Ascending aorta (tissue), 2 donors: Measurements from ENCODE around the gene SMIM30. TPM values are rescaled to one million over a fixed set of nuclear protein-coding genes. Genes with fewer than 3 reads are reported as not detected.
"Not testable (repeated sequence)": the region's sequence is repeated elsewhere in the genome, so short reads cannot be mapped to it uniquely, and the experiment has no call there.

Source experiments
- DNase-seq, 2 donors: peaks; one replicate each; pipeline ENCODE4 v3.0.0-alpha.2; 2019; ENCODE audit warnings: low spot score in 2 of 2
- H3K27ac ChIP-seq, 2 donors: fragments of 200-600 bp; sonication (generic); one replicate each; pipeline ENCODE4 v1.5.1; 2016 to 2017; ENCODE audit warnings: mild to moderate bottlenecking in 1 of 2
- H3K27me3 ChIP-seq: fragments of 200-600 bp; sonication (generic); one replicate; pipeline ENCODE4 v1.5.1; 2017
- H3K36me3 ChIP-seq, 2 donors: fragments of 200-600 bp; sonication (generic); one replicate each; pipeline ENCODE4 v1.5.1; 2016
- H3K4me1 ChIP-seq, 2 donors: fragments of 200-600 bp; sonication (generic); one replicate each; pipeline ENCODE4 v1.5.1; 2016 to 2017; ENCODE audit warnings: mild to moderate bottlenecking in 1 of 2
- H3K4me3 ChIP-seq, 2 donors: fragments of 200-600 bp; sonication (generic); one replicate each; pipeline ENCODE4 v1.5.1; 2016 to 2017; ENCODE audit warnings: mild to moderate bottlenecking in 1 of 2
- H3K9me3 ChIP-seq, 2 donors: fragments of 200-600 bp; sonication (generic); one replicate each; pipeline ENCODE4 v1.5.1; 2016
- intact Hi-C: fragments of 100-400 bp; cut with DNase I; formaldehyde crosslinking; loops from one replicate; pipeline ENCODE4 v1.15.1; 2023
- total RNA-seq: library from RNA; depleted of rRNA; stranded (reverse); fragments of >200 nt; gene quantifications from one replicate; pipeline ENCODE4 v1.1.0, GENCODE V29; 2016
- TF ChIP-seq, protein P1 (sequence below), 3 experiments: fragments of 200-600 bp in 2 of 3; fragments of 450-650 bp in 1 of 3; sonication (generic) in 2 of 3; IDR thresholded peaks; one replicate each; pipeline ENCODE4 v1.5.1; 2016 to 2019; ENCODE audit warnings: antibody characterized with exemption in 3 of 3, mild to moderate bottlenecking in 1 of 3, moderate library complexity in 1 of 3

Gene SMIM30, protein sequence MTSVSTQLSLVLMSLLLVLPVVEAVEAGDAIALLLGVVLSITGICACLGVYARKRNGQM
- 35.2 TPM for total RNA-seq

DNA sequence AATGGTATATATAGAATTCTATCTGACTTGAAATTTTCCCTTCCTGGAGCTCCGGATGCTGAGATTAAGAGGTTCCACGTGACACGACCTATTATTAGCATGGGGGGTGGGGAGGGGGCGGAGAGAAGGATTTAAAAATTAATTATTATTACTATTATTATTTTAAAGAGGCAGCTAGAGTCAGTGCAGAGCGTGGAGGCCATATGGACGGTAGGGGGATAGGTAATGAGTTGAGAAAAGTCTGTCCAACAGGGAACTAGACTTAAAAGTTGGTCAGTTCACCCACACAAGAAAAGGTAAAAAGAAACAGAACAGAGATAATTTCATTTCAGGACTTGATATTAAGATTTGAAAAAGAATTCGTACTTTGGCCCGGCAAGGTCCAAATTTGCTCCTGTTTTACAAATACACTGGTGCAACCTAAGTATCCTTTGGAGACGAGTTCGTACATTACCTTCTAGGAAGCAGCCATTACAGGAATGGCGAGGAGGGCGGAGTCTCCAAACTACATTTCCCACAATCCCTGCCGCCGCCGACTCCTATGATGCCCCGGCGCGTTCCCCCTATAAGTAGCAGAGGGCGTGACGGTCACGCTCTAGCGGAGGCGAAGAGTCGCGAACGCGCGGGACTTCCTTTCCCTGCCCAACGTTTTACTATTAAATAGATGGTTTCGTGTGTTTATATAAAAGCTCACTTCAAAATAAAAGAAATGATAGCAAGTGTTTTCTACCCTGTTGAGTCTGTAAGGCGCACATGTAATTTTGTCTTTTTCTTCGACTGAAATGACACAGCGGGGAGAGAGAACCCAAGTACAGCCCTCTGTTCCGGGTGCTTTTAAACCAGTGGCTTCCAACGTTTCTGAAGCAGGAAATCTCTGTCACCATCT, at the start of gene SMIM30:
Gene SMIM30, minus strand, starts transcription at position 481 of the 886 bp plus-strand sequence. CDS start 976 bp downstream, outside the sequence.
- TF ChIP-seq, protein P1, sequence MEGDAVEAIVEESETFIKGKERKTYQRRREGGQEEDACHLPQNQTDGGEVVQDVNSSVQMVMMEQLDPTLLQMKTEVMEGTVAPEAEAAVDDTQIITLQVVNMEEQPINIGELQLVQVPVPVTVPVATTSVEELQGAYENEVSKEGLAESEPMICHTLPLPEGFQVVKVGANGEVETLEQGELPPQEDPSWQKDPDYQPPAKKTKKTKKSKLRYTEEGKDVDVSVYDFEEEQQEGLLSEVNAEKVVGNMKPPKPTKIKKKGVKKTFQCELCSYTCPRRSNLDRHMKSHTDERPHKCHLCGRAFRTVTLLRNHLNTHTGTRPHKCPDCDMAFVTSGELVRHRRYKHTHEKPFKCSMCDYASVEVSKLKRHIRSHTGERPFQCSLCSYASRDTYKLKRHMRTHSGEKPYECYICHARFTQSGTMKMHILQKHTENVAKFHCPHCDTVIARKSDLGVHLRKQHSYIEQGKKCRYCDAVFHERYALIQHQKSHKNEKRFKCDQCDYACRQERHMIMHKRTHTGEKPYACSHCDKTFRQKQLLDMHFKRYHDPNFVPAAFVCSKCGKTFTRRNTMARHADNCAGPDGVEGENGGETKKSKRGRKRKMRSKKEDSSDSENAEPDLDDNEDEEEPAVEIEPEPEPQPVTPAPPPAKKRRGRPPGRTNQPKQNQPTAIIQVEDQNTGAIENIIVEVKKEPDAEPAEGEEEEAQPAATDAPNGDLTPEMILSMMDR (IDR thresholded peaks at IDR 0.05) = no peak
- no peaks in the 10 kb centered on the region for H3K9me3 ChIP-seq
- no peaks in the 10 kb centered on the region for H3K27me3 ChIP-seq
- peaks cover 0 to 3% of the 10 kb centered on the region in 2 donors for H3K4me1 ChIP-seq
- H3K27ac ChIP-seq = peak within 1 kb of the TSS; percentile 56 to 75
- DNase-seq = peak; percentile 73 to 97
- no peaks in the 10 kb centered on the region for H3K36me3 ChIP-seq
- peak within 1 kb of the TSS; percentile 77 to 79 for H3K4me3 ChIP-seq
- intact Hi-C loops = loop anchor here (1.0 to 10.0 kb wide), 3 partner anchors 32 to 328 kb away; partner anchors contain the start of genes GPR85 and TMEM168

DNA sequence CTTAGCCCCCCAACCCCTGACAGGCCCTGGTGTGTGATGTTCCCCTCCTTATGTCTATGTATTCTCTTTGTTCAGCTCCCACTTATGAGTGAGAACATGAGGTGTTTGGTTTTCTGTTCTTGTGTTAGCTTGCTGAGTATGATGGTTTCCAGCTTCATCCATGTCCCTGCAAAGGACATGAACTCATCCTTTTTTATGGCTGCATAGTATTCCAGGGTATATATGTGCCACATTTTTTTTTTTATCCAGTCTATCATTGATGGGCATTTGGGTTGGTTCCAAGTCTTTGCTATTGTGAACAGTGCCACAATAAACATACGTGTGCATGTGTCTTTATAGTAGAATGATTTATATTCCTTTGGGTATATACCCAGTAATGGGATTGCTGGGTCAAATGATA, 47.8 kb upstream of the SMIM30 start:
- H3K27ac ChIP-seq, H3K4me3 ChIP-seq, H3K36me3 ChIP-seq, H3K9me3 ChIP-seq, H3K27me3 ChIP-seq, intact Hi-C loops, DNase-seq, H3K4me1 ChIP-seq: not testable (repeated sequence)

DNA sequence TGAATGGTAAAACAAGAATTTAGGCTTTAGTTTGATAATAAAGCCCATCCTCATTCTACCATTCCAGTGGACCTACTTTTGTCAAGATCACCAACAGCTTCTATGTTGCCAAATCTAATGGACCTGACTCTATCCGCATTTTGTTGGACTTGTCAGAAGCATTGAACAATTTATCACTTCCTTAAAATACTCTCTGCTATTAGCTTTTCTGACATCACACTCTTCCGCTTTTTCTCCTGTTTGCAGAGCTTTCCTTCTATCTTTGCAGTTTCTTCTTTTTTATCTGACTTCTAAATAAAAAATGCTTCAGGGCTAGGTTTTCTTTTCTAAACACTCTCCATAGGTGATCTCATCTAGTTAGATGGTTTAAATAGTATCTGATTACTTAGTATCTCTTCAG, 42.7 kb upstream of the SMIM30 start:
- intact Hi-C loops = loop anchor here (5.0 kb wide), 1 partner anchor 261 kb away; no protein-coding TSS in a partner anchor
- no peak for DNase-seq
- TF ChIP-seq, protein P1 (IDR thresholded peaks at IDR 0.05) = no peak
- H3K36me3 ChIP-seq = no peaks in the 10 kb centered on the region
- H3K9me3 ChIP-seq = no peaks in the 10 kb centered on the region
- H3K27ac ChIP-seq = no peak overlapping the region
- H3K4me1 ChIP-seq = no peaks in the 10 kb centered on the region
- H3K4me3 ChIP-seq = no peak overlapping the region
- no peaks in the 10 kb centered on the region for H3K27me3 ChIP-seq

DNA sequence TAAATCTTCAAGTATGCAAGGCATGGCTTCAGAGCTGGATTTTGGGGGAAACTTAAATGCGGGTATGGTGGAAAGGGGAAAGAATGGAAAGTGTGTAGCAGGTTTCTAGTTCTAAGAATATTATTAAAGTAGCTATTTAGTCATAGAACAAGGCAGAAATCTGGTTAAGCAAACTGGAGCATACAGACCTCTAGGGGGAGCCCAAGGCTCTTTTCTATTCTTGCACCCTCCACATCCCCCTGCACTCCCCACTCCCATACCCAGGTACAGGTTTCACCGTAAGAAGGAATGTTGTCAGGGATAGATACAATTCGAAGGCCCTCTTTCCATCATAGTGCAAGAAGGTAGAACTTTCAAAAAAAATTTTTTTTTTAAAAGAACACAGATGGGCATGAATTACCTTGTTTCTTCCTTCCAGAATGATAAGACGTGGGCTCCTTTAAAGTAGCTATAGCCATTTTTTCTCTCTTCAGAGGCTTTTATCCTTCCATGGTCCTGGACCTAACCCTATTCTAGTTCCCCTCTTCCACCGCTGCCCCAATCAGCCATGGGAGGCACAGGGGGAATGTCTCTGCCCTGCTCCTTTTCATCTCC, 41.5 kb upstream of the SMIM30 start:
- Histone ChIP-seq H3K4me3 (no peak overlapping the region), H3K4me1 (no peaks in the 10 kb centered on the region), H3K27me3 (no peaks in the 10 kb centered on the region), H3K36me3 (no peaks in the 10 kb centered on the region), H3K9me3 (no peaks in the 10 kb centered on the region), H3K27ac (no peak overlapping the region)
- TF ChIP-seq, protein P1 (IDR thresholded peaks at IDR 0.05) = peak in 2 of 3 experiments; percentile 26 to 34
- intact Hi-C loops = loop anchor here (5.0 to 10.0 kb wide), 2 partner anchors 262 to 535 kb away; no protein-coding TSS in a partner anchor
- DNase-seq = no peak

DNA sequence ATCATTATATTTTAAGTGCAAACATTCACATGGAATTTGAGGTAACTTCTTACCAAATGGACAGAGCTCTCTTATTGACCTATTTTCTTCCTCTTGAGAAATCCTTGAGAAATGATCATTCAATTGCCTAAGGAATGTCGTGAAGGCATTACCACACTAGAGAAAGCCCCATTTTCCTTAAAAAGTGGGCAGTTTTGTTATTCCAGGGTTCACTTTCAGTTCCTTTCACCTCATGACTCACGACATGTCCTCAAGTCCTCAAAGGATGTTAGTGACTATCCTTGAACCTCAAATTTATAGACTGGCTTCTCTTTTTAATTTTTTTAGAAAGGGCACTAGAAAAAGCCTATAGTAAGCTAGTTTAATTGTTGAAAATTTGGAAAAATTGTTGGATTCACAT, 40.4 kb upstream of the SMIM30 start:
- intact Hi-C loops = loop anchor here (10.0 kb wide), 1 partner anchor 536 kb away; no protein-coding TSS in a partner anchor
- Histone ChIP-seq H3K4me3 (no peak overlapping the region), H3K27me3 (no peaks in the 10 kb centered on the region), H3K9me3 (no peaks in the 10 kb centered on the region), H3K36me3 (no peaks in the 10 kb centered on the region), H3K4me1 (no peaks in the 10 kb centered on the region), H3K27ac (no peak overlapping the region)
- DNase-seq = no peak
- TF ChIP-seq, protein P1 (IDR thresholded peaks at IDR 0.05) = no peak

DNA sequence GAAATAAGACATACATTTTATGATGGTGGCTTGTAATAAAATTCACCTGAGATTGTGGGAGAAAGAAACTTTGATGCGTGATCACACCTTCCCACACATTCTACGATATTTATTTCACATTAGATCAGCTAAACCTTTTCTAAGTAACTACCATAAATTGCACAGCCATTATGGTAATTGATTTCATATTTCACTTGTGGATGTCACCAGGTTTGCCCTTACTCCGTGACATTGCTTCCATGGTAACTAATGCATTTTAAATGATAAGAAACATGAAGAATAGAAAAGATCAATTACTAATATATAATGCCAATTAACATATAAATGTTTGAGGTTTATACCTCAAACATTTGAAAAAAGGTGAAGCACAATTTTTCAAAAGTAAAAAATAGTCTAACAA, 35.8 kb upstream of the SMIM30 start:
- H3K27ac ChIP-seq = no peak overlapping the region
- H3K4me1 ChIP-seq = no peaks in the 10 kb centered on the region
- intact Hi-C loops = loop anchor here (10.0 kb wide), 1 partner anchor 541 kb away; no protein-coding TSS in a partner anchor
- DNase-seq = no peak
- H3K9me3 ChIP-seq = no peaks in the 10 kb centered on the region
- TF ChIP-seq, protein P1 (IDR thresholded peaks at IDR 0.05) = no peak
- H3K36me3 ChIP-seq = no peaks in the 10 kb centered on the region
- no peaks in the 10 kb centered on the region for H3K27me3 ChIP-seq
- no peak overlapping the region for H3K4me3 ChIP-seq
